Parathyroid adenoma (tissue), 2 donors: ENCODE measurements around the gene SCARB2.

Experiments
- H2AFZ ChIP-seq: fragments of 300-600 bp; sonication (generic); one replicate; pipeline ENCODE4 v1.7.0; 2017; ENCODE audit warnings: antibody characterized with exemption, mild to moderate bottlenecking
- H3K27ac ChIP-seq: fragments of 300-600 bp; sonication (generic); one replicate; pipeline ENCODE4 v1.7.0; 2017
- H3K27me3 ChIP-seq: fragments of 300-600 bp; sonication (generic); one replicate; pipeline ENCODE4 v1.7.0; 2017; ENCODE audit warnings: low read length; ENCODE audit not compliant: control insufficient read depth, insufficient read depth
- H3K36me3 ChIP-seq: fragments of 300-600 bp; sonication (generic); one replicate; pipeline ENCODE4 v1.7.0; 2017; ENCODE audit warnings: low read length; ENCODE audit not compliant: control insufficient read depth, insufficient read depth
- H3K4me1 ChIP-seq: fragments of 300-600 bp; sonication (generic); one replicate; pipeline ENCODE4 v1.7.0; 2017; ENCODE audit warnings: control low read depth
- H3K4me2 ChIP-seq: fragments of 300-600 bp; sonication (generic); one replicate; pipeline ENCODE4 v1.7.0; 2017; ENCODE audit warnings: low read length
- H3K4me3 ChIP-seq: fragments of 300-600 bp; sonication (generic); one replicate; pipeline ENCODE4 v1.7.0; 2017; ENCODE audit warnings: low read depth, low read length
- H3K79me2 ChIP-seq: fragments of 300-600 bp; sonication (generic); one replicate; pipeline ENCODE4 v1.7.0; 2017; ENCODE audit warnings: control low read depth
- H3K9ac ChIP-seq: fragments of 300-600 bp; sonication (generic); one replicate; pipeline ENCODE4 v1.7.0; 2017; ENCODE audit warnings: mild to moderate bottlenecking
- H3K9me3 ChIP-seq: fragments of 300-600 bp; sonication (generic); one replicate; pipeline ENCODE4 v1.7.0; 2017; ENCODE audit warnings: low read length; ENCODE audit not compliant: control insufficient read depth
- CTCF ChIP-seq: fragments of 300-600 bp; sonication (generic); IDR thresholded peaks from one replicate; pipeline ENCODE4 v1.7.0; 2017; ENCODE audit warnings: antibody characterized with exemption, mild to moderate bottlenecking
- donor health status: primary hyperparathyroidism.

SCARB2 gene

GRCh38 chr4:76197031-76197743, 16.4 kb downstream of the SCARB2 start:
- Histone ChIP-seq H3K9me3 (no peaks in the 10 kb centered on the region), H3K79me2 (peaks cover 29% of the 10 kb centered on the region), H2AFZ (no peak overlapping the region), H3K4me1 (peaks cover 3% of the 10 kb centered on the region), H3K4me2 (no peak overlapping the region), H3K27ac (peak overlapping the region; percentile 11), H3K4me3 (no peak overlapping the region), H3K27me3 (no peaks in the 10 kb centered on the region), H3K36me3 (no peaks in the 10 kb centered on the region), H3K9ac (no peak overlapping the region)
- no peak for TF ChIP-seq CTCF

- Histone ChIP-seq H3K36me3 (no peaks in the 10 kb centered on the region), H3K79me2 (peaks cover 33% of the 10 kb centered on the region), H2AFZ (no peak overlapping the region), H3K27ac (no peak overlapping the region), H3K9me3 (no peaks in the 10 kb centered on the region), H3K27me3 (no peaks in the 10 kb centered on the region), H3K4me2 (no peak overlapping the region), H3K4me1 (peaks cover 3% of the 10 kb centered on the region), H3K4me3 (no peak overlapping the region), H3K9ac (no peak overlapping the region)
- no peak for TF ChIP-seq CTCF
Observed at GRCh38 chr4:76196376-76196775, 17.2 kb downstream of the SCARB2 start.

GRCh38 chr4:76195326-76195725, 18.3 kb downstream of the SCARB2 start:
- Histone ChIP-seq H3K9me3 (no peaks in the 10 kb centered on the region), H2AFZ (no peak overlapping the region), H3K4me2 (no peak overlapping the region), H3K27me3 (no peaks in the 10 kb centered on the region), H3K27ac (no peak overlapping the region), H3K79me2 (peaks cover 32% of the 10 kb centered on the region), H3K4me1 (peaks cover 3% of the 10 kb centered on the region), H3K9ac (no peak overlapping the region), H3K4me3 (no peak overlapping the region), H3K36me3 (no peaks in the 10 kb centered on the region)
- TF ChIP-seq CTCF: no peak

GRCh38 chr4:76194325-76194724, 19.3 kb downstream of the SCARB2 start:
- H3K27me3 ChIP-seq: no peaks in the 10 kb centered on the region
- no peak overlapping the region for H2AFZ ChIP-seq
- H3K4me2 ChIP-seq: no peak overlapping the region
- no peak overlapping the region for H3K4me3 ChIP-seq
- peaks cover 3% of the 10 kb centered on the region for H3K4me1 ChIP-seq
- H3K36me3 ChIP-seq: no peaks in the 10 kb centered on the region
- no peak for TF ChIP-seq CTCF
- H3K9me3 ChIP-seq: no peaks in the 10 kb centered on the region
- peaks cover 31% of the 10 kb centered on the region for H3K79me2 ChIP-seq
- H3K27ac ChIP-seq: no peak overlapping the region
- H3K9ac ChIP-seq: no peak overlapping the region

- Histone ChIP-seq H3K9me3 (no peaks in the 10 kb centered on the region), H3K4me1 (no peaks in the 10 kb centered on the region), H3K27me3 (no peaks in the 10 kb centered on the region), H3K4me3 (no peak overlapping the region), H3K27ac (no peak overlapping the region), H3K9ac (no peak overlapping the region), H3K4me2 (no peak overlapping the region), H3K36me3 (no peaks in the 10 kb centered on the region), H3K79me2 (peaks cover 31% of the 10 kb centered on the region), H2AFZ (no peak overlapping the region)
- no peak for TF ChIP-seq CTCF
Observed at GRCh38 chr4:76192236-76192635, 21.4 kb downstream of the SCARB2 start.
